Activated gamma-delta T cell treated with Interleukin-2 at 50 U/mL for 16 hours (primary cell): ENCODE measurements around the gene DAB2IP.

Experiments
- DNase-seq: peaks from one replicate; pipeline ENCODE4 v3.0.0-alpha.2; 2020

The DAB2IP gene

DNA sequence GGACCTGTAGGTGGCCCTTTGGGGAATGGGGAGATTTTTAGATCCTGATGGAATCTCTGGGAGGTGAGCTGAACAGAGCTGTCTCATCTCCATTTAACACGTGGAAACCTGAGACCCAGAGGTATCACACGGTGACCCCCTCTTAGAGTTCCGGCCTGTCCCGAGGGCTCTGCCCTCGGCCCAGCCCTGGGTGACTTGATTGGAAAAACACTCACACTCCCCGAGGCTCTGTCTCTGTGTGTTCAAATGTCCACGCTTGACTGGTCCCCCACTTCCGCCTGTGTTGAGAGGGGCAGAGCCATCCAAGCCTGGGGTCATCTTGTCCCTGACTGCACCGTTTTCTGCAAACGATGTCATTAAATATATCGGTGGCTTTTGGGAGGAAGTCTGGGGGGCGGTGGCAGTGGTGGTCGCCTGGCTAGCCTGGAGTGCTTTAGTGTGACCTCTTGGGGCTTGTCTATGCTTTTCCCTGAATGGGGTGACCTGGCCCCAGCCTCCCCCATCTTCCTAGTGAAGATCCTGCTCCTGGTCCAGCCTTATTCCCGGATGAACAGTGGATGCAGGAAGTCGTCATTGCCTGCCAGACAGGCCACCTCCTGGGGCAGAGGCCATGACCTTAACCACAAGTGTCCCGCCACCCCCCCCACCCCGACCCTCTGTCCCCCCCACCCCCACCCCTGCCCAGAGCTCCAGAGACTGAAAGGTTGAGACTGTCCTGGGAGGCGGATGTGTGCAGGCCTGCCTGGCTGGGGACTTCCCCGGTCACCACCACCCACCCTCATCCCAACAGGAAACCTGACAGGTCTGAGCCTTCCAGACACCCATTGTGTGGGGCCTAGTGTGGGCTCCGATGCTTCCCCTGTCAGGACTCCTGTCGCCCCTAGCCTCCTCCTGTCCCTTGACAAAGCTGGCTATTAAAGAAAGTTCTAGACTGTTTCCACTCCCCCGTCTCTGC, 5.3 kb upstream of the DAB2IP start:
- DNase-seq, result no peak

- no peak for DNase-seq
Measured at GRCh38 chr9:121646992-121647391, 4.4 kb upstream of the DAB2IP start.

DNA sequence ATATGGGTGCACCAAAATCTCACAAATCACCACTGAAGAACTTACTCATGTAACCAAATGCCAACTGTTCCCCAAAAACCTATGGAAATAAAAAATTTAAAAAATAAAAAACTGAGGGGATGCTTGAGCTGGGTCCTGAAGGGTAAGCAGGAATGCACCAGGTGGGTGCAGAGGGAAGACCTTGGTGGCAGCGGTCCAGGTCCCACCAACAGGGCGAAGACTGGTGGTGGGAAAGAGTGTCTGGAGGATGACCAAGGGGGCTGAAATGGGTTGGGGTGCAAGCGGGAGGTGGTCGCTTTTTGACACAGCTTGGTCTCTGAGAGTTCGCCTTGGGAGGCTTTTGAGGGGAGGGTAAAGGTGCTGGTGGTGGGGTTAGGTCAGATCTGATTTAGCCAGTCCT, 3.3 kb upstream of the DAB2IP start:
- DNase-seq, result no peak

GRCh38 chr9:121648799-121649198, 2.6 kb upstream of the DAB2IP start:
- no peak for DNase-seq

GRCh38 chr9:121649476-121650216, 1.8 kb upstream of the DAB2IP start:
- DNase-seq, result no peak

GRCh38 chr9:121650217-121651007, 1.0 kb upstream of the DAB2IP start:
- no peak for DNase-seq

DNA sequence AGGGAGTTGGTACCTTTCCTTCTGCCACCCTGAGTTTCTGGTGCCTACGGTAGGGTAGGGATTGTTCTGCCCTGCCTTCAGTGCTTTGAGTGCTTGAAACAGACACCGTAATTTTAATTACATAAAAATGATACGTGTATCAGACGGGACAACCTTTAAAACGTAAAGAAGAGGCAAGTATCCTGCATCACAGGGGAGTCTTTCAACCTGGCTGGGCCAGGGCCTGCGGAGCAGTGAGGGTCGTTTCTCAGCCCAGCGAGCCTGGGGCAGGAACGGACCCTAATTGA, 483 bp upstream of the DAB2IP start:
- no peak for DNase-seq

DNA sequence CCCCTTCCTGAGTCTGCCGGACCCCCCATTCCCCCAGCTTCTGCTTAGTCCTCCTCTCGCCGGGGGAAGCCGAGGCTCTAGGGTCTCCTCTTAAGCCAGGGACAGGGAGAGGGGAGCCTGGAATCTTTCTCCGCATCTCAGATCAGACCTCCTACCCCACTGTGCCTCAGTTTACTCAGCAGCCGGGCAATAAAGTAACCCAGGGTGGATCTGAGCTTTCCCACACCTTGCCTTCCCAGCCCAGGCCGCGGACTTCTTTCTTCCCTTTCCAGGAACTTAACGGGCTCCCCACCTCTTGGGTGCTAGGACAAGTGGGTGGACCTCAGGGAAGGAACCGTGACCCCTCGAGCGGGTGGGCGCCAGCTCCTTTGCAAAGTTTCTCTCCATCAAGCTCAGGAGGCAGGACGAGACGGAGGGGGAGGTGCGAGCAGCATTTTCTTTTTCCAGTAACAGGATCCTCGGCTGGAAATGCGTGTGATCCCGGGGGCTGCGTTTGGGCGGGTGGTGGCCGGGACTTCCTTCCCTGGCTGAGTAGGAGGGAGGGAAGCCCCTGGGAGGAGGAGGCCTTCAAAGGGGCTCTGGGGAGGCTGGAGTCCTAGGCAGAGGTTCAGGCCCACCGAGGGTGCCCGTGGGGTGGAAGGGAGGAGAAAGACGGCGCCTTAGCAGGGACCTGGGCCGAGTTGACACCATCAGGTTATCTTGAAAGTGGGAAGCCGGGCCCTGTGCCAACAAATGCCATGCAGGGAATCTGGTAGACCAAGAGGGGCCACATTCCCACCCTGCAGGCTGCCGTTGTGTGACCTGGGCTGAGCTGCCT, 795 bp downstream of the DAB2IP start:
- DNase-seq, result no peak

DNA sequence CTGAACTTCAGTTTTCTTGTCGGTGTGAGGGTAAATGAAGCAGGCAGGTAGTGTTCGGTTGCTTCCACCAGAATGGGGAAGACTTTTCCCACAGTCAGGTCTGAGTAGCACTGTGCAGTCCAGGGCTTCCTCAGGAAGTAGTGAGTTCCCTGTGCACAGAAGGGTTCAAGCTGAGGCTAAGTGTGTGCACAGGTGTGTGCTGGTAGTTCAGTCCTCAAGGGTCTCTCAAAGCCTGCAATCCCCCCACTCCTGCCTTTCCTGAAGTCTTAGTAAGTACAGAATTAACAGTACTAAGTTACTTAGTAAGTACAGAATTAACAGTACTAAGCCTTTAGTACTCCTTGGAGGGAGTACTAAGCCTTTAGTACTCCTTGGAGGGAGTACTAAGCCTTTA, 1.4 kb downstream of the DAB2IP start:
- no peak for DNase-seq

- no peak for DNase-seq
Measured at GRCh38 chr9:121654499-121655140, 3.2 kb downstream of the DAB2IP start.

- DNase-seq, result no peak
Measured at GRCh38 chr9:121655231-121655755, 3.9 kb downstream of the DAB2IP start.

DNA sequence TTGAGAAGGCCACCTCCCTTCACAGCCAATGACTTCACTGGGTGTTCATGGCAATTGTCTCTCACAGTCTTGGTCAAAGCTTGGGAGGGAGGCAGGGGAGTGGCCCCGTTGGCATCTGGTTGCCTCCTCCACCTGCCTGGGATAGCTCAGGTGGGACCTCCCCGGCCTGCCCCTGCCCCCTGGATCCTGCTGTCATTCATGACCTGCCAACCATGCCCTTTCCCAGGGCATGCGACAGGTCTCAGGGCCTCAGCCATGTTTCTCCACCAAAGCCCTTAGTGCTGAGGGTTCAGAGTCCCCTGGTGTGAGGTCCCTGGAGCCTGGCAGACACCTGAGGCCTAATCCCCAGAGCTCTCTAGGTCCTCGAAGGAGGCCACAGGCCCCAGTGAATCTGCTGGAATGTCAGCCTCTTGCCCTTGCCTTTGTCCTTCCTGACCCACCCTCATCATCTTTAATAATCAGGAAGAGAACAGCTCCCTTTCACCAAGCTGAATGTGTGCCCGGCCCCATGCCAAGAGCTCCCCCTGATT, 5.6 kb downstream of the DAB2IP start:
- DNase-seq, result no peak

GRCh38 chr9:121658166-121658565, 6.7 kb downstream of the DAB2IP start:
- no peak for DNase-seq

- DNase-seq, result no peak
Measured at GRCh38 chr9:121658591-121658990, 7.2 kb downstream of the DAB2IP start.

DNA sequence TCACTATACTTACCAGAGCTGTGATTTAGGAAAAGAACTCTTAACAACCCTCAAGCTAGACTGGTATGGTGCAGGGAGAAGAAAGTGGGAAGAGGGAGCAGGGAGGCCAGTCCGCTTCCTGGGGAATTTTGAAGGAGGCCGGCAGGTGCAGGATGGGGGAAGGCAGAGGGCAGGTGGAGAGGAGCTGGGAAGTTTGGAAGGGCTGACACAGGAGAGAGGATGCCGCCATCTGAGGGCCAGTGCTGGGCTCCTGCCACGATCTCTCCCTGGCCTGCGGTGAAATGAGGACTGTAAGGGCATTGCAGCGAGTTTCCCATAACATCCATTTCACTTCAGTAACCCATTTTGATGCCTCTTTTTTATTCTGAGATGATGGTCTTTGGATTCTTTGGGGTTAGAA, 8.9 kb downstream of the DAB2IP start:
- no peak for DNase-seq

DNA sequence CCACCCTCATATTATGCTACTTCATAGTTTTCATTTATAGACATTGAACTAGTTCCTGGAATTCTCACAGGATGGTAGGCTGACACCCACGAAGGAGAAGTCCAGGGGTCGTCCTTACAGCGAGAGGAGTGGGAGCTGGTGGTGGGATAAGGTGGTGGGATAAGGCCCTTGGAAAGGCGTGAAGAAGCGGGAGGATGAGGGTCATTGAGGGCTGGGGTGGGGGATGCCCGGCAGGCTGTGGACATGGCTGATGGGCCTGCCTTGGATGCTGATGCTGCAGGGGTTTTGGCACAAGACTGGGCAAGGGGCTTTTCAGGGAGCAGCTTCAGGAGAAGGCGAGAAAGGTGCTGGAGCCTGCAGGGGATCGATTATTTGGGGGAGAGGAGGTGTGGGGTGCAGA, 9.4 kb downstream of the DAB2IP start:
- no peak for DNase-seq

GRCh38 chr9:121661328-121661727, 9.9 kb downstream of the DAB2IP start:
- no peak for DNase-seq

DNA sequence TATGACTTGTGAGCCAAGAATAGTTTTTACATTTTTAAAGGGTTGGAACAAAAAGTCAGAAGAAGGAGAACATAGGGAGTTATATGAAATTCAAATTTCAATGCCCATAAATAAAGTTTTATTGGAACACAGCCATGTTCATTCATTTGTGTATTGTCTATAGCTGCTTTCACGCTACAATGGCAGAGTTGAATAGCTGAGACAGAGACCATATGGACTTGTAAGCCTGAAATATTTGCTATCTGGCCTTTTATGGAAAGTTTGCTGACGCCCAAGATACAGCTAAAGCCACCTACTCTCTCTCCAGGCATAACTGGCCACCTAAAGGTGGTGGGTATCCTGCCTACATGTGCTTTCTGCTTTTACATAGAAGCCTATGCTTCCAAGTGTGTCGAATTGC, 10.9 kb downstream of the DAB2IP start:
- DNase-seq, result no peak

DNA sequence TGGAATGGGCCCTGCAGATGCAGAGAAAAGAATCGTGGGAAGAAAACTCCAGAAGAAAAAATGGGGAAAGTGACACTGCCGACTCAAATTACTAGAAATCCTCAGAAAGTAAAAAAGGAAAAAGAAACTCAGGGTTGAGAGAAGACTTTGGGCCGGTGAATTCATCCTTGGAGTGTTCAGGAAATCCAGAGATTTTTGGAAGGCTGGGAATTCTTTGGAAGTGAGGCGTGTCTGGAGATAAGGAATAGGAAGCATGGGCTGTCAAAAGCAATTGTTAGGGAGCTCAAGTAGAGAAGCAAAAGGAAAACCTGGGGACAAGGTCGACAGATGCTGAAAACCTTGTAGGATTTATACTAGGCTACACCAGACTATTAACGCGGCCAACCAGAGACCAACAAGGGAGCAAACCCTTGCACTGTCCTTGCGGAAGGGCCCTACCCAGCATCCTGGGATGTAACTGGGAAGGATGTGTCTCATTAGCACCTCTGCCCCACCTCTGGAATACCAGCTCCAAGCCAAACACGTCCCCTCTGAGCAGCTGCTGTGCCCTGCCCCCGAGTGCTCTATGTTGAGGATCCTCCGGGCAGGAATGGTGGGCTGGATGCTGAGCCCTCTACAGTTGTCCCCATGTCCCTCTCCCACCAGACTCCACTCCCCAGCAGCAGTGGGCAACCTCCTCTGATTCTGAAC, 11.6 kb downstream of the DAB2IP start:
- DNase-seq, result no peak

DNA sequence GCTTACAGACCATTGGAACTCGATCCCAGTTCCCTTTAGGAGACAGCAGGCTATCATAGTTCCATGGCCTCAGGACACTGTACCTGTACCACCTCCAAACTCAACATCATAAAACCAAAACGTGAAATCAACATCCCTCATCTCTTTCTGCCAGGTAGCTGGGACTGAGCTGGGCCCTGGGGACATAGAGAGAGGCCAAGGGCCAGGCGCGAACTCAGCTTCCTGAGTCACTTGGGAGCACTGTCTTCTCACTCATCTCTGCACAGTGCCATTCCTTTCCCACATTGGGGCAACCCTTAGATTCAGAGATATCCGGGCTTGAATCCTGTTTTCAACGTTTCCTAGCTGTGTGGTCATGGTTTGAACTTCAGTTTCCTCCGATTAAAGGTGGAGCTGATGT, 12.2 kb downstream of the DAB2IP start:
- DNase-seq, result no peak

DNA sequence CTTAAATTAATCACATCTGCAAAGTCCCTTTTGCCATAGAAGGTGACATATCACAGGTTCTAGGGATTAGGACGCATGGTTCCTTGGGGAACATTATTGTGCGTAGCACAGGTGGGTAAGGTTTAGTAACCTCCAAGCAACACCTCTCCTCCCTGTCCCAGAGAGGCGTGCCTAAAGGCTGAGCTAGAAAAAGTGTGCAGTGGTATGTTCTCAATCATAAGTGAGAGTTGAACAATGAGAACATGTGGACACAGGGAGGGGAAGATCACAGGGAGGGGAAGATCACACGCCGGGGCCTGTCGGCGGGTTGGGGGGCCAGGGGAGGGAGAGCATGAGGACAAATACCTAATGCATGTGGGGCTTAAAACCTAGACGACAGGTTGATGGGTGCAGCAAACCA, 14.9 kb downstream of the DAB2IP start:
- DNase-seq, result no peak
